ENCODE data around the gene RNF144B. TPM values are rescaled to one million over a fixed set of nuclear protein-coding genes. Genes with fewer than 3 reads are reported as not detected.

The RNF144B gene
- total and polyA plus RNA-seq, 4 donors, result 18.1 to 96.8 (median 59.5) TPM

- Histone ChIP-seq H3K4me1 (ENCODE audit: control insufficient read depth in 5 of 5, insufficient read depth in 5 of 5, low read length in 5 of 5) (peaks cover 0 to 11% (median 5%) of the 10 kb centered on the region in 5 donors), H3K4me3 (no peak overlapping the region), H3K36me3 (ENCODE audit: control insufficient read depth in 4 of 4, insufficient read depth in 4 of 4, low read length in 4 of 4) (no peaks in the 10 kb centered on the region), H3K9ac (ENCODE audit: insufficient read depth in 1 of 2, low read length in 2 of 2) (no peak overlapping the region), H3K27me3 (ENCODE audit: control insufficient read depth in 3 of 3, insufficient read depth in 3 of 3, low read length in 2 of 3) (peaks cover 0 to 9% (median 3%) of the 10 kb centered on the region in 3 donors), H3K27ac (ENCODE audit: low read depth in 1 of 2, low read length in 1 of 2) (no peak overlapping the region), H3K9me3 (ENCODE audit: control insufficient read depth in 4 of 4, insufficient read depth in 3 of 4, low read length in 3 of 4) (peaks cover 0 to 2% (median 0%) of the 10 kb centered on the region in 4 donors)
- no peak for TF ChIP-seq CTCF (IDR thresholded peaks at IDR 0.05; ENCODE audit: control extremely low read depth, extremely low read depth)
- ATAC-seq (ENCODE audit: insufficient read depth, low FRiP score) (no peak), DNase-seq (no peak)
- WGBS, 2 donors, result 91 to 95% methylated on average over 2 of the region's 2 CpGs
These were observed 3.7 kb upstream of the RNF144B start for GRCh38 chr6:18383441-18383840.

GRCh38 chr6:18384621-18385020 lies 2.5 kb upstream of the RNF144B start:
- TF ChIP-seq CTCF (IDR thresholded peaks at IDR 0.05; ENCODE audit: control extremely low read depth, extremely low read depth), result no peak
- Histone ChIP-seq H3K27me3 (ENCODE audit: control insufficient read depth in 3 of 3, insufficient read depth in 3 of 3, low read length in 2 of 3) (peaks cover 0 to 15% (median 3%) of the 10 kb centered on the region in 3 donors), H3K4me3 (no peak overlapping the region), H3K27ac (ENCODE audit: low read depth in 1 of 2, low read length in 1 of 2) (no peak overlapping the region), H3K36me3 (ENCODE audit: control insufficient read depth in 4 of 4, insufficient read depth in 4 of 4, low read length in 4 of 4) (no peaks in the 10 kb centered on the region), H3K9me3 (ENCODE audit: control insufficient read depth in 4 of 4, insufficient read depth in 3 of 4, low read length in 3 of 4) (peaks cover 0 to 2% (median 0%) of the 10 kb centered on the region in 4 donors), H3K9ac (ENCODE audit: insufficient read depth in 1 of 2, low read length in 2 of 2) (no peak overlapping the region), H3K4me1 (ENCODE audit: control insufficient read depth in 5 of 5, insufficient read depth in 5 of 5, low read length in 5 of 5) (peaks cover 0 to 16% (median 5%) of the 10 kb centered on the region in 5 donors)
- ATAC-seq (ENCODE audit: insufficient read depth, low FRiP score) (no peak), DNase-seq (no peak)
- 75 to 89% methylated on average over 4 of the region's 4 CpGs for WGBS, 2 donors

- no peak for TF ChIP-seq CTCF (IDR thresholded peaks at IDR 0.05; ENCODE audit: control extremely low read depth, extremely low read depth)
- Histone ChIP-seq H3K9ac (ENCODE audit: insufficient read depth in 1 of 2, low read length in 2 of 2) (no peak overlapping the region), H3K27me3 (ENCODE audit: control insufficient read depth in 3 of 3, insufficient read depth in 3 of 3, low read length in 2 of 3) (peaks cover 0 to 15% (median 3%) of the 10 kb centered on the region in 3 donors), H3K36me3 (ENCODE audit: control insufficient read depth in 4 of 4, insufficient read depth in 4 of 4, low read length in 4 of 4) (no peaks in the 10 kb centered on the region), H3K9me3 (ENCODE audit: control insufficient read depth in 4 of 4, insufficient read depth in 3 of 4, low read length in 3 of 4) (peaks cover 0 to 2% (median 0%) of the 10 kb centered on the region in 4 donors), H3K4me1 (ENCODE audit: control insufficient read depth in 5 of 5, insufficient read depth in 5 of 5, low read length in 5 of 5) (peaks cover 0 to 9% (median 5%) of the 10 kb centered on the region in 5 donors), H3K27ac (ENCODE audit: low read depth in 1 of 2, low read length in 1 of 2) (peak overlapping the region; percentile 85 to 97), H3K4me3 (no peak overlapping the region)
- 33 to 52% methylated on average over 6 of the region's 6 CpGs for WGBS, 2 donors
- peak in 1 of 3 donors; percentile 58 for DNase-seq
- ATAC-seq (ENCODE audit: insufficient read depth, low FRiP score), result no peak
These were observed 713 bp upstream of the RNF144B start for GRCh38 chr6:18386298-18386976.
